Bronchial epithelial cell (primary cell): ENCODE results near the gene ADAMTS15. TPM values are rescaled to one million over a fixed set of nuclear protein-coding genes. Genes with fewer than 3 reads are reported as not detected.

Experiments used
- DNase-seq: peaks from one replicate; pipeline ENCODE4 v3.0.0-alpha.2; 2010; ENCODE audit warnings: low read depth
- FAIRE-seq: peaks from 2 replicates; lab custom pipeline; 2011; peaks lifted over from hg19 to GRCh38; lab: Jason Lieb, UNC
- H3K27me3 ChIP-seq: 2 replicates; pipeline ENCODE4 v1.5.1; 2011; ENCODE audit warnings: low read length; ENCODE audit not compliant: control insufficient read depth, insufficient read depth
- H3K36me3 ChIP-seq: 2 replicates; pipeline ENCODE4 v1.5.1; 2011; ENCODE audit warnings: low read length; ENCODE audit not compliant: control insufficient read depth, insufficient read depth
- H3K4me3 ChIP-seq: 2 replicates; pipeline ENCODE4 v1.5.1; 2011; ENCODE audit warnings: mild to moderate bottlenecking, low read depth, low read length, control low read depth
- total RNA-seq: library from RNA; depleted of rRNA; stranded (reverse); fragments of >200 nt; gene quantifications from 2 replicates; pipeline ENCODE4 v1.2.1, GENCODE V29; 2014
- TF ChIP-seq, protein P1 (sequence below): IDR thresholded peaks from 2 replicates; pipeline ENCODE4 v1.5.1; 2011; ENCODE audit warnings: mild to moderate bottlenecking, moderate library complexity, low read length, control low read depth, inconsistent platforms; ENCODE audit not compliant: insufficient read depth, severe bottlenecking

ADAMTS15 gene
- total RNA-seq, 1 donor from 2014 or later: 0.26 TPM

DNA sequence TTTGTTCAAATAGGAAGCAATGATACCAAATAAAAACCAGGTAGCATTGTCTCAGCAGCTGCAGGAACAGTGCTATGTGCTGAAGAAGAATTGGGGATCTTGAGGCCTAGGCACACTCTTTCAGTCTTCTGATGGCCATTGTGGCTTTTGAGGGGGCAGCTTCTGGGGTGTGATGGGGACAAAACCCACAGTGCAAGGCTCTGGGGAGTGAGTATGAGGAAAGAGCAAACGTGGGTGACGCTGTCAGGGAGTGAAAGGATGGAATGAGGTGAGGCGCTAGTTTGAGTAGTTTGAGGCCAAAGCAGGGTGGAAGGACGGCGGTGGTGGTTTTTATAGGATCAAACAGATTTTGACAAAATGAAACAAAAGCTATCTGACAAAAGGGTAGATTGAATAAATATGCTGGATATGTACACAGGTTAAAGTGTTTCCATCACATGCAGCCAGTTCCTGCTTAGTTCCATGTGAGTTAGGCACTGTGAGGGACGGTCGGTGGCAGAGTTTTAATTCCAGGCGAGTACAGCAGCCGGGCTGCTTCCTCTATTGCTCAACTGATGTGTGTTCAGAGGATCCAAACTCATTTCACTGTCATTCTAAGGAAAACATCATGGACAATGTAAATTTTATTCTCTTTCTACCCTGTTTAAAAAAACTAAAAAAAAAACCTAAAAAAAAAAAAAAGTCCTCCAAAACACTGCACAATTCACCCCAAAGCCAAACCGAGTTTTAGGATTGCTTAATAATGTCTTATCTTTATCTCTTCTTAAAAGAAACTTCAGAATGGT lies 18.9 kb downstream of the ADAMTS15 start:
- TF ChIP-seq, protein P1, sequence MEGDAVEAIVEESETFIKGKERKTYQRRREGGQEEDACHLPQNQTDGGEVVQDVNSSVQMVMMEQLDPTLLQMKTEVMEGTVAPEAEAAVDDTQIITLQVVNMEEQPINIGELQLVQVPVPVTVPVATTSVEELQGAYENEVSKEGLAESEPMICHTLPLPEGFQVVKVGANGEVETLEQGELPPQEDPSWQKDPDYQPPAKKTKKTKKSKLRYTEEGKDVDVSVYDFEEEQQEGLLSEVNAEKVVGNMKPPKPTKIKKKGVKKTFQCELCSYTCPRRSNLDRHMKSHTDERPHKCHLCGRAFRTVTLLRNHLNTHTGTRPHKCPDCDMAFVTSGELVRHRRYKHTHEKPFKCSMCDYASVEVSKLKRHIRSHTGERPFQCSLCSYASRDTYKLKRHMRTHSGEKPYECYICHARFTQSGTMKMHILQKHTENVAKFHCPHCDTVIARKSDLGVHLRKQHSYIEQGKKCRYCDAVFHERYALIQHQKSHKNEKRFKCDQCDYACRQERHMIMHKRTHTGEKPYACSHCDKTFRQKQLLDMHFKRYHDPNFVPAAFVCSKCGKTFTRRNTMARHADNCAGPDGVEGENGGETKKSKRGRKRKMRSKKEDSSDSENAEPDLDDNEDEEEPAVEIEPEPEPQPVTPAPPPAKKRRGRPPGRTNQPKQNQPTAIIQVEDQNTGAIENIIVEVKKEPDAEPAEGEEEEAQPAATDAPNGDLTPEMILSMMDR: no peak
- FAIRE-seq (no peak), DNase-seq (no peak)
- Histone ChIP-seq H3K36me3 (peaks cover 3% of the 10 kb centered on the region), H3K27me3 (no peaks in the 10 kb centered on the region), H3K4me3 (no peak overlapping the region)

DNA sequence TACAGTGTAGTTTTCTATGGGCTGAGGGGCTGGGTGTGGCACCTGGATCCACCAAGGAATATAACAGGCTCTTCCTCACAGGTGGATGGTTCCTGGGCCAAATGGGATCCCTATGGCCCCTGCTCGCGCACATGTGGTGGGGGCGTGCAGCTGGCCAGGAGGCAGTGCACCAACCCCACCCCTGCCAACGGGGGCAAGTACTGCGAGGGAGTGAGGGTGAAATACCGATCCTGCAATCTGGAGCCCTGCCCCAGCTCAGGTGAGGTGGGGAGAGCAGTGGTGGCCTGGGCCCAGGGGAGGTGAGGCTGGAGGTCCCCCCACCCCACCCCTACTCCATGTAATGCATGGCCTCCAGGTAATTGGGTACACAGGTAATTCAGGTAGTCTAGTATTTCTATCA lies 20.7 kb downstream of the ADAMTS15 start:
- Histone ChIP-seq H3K27me3 (no peaks in the 10 kb centered on the region), H3K36me3 (peaks cover 3% of the 10 kb centered on the region), H3K4me3 (no peak overlapping the region)
- TF ChIP-seq, protein P1: no peak
- DNase-seq (no peak), FAIRE-seq (no peak)

DNA sequence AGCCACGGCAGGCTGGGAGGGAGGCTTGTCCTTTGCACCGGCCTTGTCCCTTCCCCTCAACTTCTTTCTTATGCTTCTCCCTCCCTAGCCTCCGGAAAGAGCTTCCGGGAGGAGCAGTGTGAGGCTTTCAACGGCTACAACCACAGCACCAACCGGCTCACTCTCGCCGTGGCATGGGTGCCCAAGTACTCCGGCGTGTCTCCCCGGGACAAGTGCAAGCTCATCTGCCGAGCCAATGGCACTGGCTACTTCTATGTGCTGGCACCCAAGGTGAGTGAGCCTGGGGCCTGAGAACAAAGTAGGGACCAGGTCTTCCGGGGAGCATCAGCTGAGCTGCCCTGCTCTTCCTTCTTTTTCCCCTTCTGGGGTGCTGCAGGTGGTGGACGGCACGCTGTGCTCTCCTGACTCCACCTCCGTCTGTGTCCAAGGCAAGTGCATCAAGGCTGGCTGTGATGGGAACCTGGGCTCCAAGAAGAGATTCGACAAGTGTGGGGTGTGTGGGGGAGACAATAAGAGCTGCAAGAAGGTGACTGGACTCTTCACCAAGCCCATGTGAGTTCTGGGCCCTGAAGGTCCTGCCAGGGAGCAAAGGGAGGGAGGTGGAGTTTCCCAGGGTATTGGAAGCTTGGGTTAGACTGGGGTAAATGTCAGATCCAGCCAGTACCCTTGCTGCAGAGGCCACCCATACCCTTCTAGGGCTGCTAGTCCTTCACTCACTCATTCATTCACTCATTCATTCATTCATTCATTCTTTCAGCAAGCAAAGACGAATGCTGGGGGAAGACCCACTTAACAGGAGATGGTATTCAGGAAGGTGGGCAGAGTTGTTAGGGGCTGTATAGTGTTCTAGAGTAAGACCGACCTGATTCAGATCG lies 22.6 kb downstream of the ADAMTS15 start:
- FAIRE-seq (no peak), DNase-seq (no peak)
- Histone ChIP-seq H3K36me3 (peaks cover 3% of the 10 kb centered on the region), H3K4me3 (no peak overlapping the region), H3K27me3 (no peaks in the 10 kb centered on the region)
- TF ChIP-seq, protein P1: no peak

DNA sequence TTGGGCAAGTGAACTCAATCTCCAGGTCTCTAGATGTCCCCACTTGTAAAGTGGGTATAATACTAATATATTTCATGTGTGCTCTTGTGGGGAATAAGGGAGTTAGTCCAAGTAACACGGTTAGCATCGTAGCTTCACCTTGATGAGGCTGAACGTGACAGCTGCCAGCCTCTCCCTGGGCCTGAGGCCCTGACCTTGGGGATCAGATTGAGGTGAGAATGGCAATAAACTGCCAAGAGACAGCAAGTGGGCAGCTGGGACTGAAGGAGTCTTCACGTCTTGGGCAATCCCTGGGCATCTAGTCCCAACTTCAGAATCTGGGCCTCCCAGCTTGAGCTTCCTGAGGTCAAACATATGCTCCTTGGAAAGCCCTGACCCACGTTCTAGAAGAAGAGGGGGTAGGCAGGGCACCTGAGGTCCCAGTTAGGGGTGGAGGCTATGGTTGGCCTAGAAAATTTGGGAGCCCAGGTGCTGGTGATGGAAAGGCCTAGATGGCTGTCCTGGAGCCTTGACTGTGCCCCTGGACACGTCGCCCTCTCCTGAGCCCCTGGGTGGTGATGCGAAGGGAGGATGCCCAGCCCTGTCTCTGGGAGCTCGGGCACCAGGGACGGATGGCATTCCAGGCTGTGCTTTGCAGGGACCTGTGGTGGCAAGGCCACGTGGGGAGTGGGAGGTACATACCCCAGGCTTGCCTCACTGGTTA lies 23.4 kb downstream of the ADAMTS15 start:
- TF ChIP-seq, protein P1: no peak
- H3K36me3 ChIP-seq: peaks cover 1% of the 10 kb centered on the region
- DNase-seq (no peak), FAIRE-seq (no peak)
- H3K27me3 ChIP-seq: no peaks in the 10 kb centered on the region
- H3K4me3 ChIP-seq: no peak overlapping the region

DNA sequence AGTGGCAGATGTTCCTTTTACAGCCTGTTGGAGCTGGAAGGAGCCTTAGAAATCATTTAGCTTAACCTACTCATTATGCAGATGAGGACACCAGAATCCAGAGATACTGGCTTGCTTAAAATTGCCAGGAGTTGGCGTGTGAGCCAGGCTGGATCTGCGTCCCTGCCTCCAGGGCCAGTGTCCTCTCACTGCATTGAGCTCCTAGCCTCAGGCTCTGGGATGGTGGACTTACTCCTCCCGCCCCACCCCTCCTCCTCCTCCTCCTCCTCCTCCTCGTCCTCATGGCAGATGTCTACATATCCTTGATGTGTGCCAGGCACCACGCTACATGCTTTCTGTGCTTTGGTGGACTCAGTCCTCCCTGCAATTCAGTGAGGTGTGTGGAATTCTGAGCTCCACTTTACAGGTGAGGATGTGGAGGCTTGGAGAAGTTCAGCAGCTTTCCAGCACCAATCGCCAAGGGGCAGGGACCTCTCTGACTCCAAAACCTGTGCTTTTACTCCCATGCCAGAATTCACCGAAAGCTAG lies 24.1 kb downstream of the ADAMTS15 start:
- FAIRE-seq: no peak

More for the DNA sequence above, 24.1 kb downstream of the ADAMTS15 start:
- Histone ChIP-seq H3K36me3 (peaks cover 1% of the 10 kb centered on the region), H3K27me3 (no peaks in the 10 kb centered on the region), H3K4me3 (no peak overlapping the region)
- DNase-seq: no peak
- TF ChIP-seq, protein P1: no peak
